Uterus (tissue), 4 donors: ENCODE data around the gene SLC8B1. TPM values are rescaled to one million over a fixed set of nuclear protein-coding genes. Genes with fewer than 3 reads are reported as not detected.
A peak's percentile ranks its signal among the peaks of the same experiment; 100 is the strongest.

Experiments used
- DNase-seq, 2 donors: peaks; one replicate each; pipeline ENCODE4 v3.0.0-alpha.2; 2019 to 2020
- H3K27ac ChIP-seq, 2 donors: fragments of 200-600 bp; sonication (generic); 1 replicate in 1 of 2; 2 replicates in 1 of 2; pipeline ENCODE4 v1.5.1; 2016 to 2018
- H3K27me3 ChIP-seq, 2 donors: fragments of 200-600 bp; sonication (generic); one replicate each; pipeline ENCODE4 v1.5.1; 2018 to 2019; ENCODE audit warnings: control low read depth in 1 of 2
- H3K36me3 ChIP-seq, 2 donors: fragments of 200-600 bp; sonication (generic); one replicate each; pipeline ENCODE4 v1.5.1; 2019; ENCODE audit warnings: control low read depth in 1 of 2
- H3K4me1 ChIP-seq, 2 donors: fragments of 200-600 bp; sonication (generic); one replicate each; pipeline ENCODE4 v1.5.1; 2018 to 2019; ENCODE audit warnings: control low read depth in 1 of 2
- H3K4me3 ChIP-seq, 2 donors: fragments of 200-600 bp; sonication (generic); 1 replicate in 1 of 2; 2 replicates in 1 of 2; pipeline ENCODE4 v1.5.1; 2018 to 2019; ENCODE audit warnings: mild to moderate bottlenecking in 1 of 2
- H3K9me3 ChIP-seq, 2 donors: fragments of 200-600 bp; sonication (generic); one replicate each; pipeline ENCODE4 v1.5.1; 2019; ENCODE audit warnings: control low read depth in 1 of 2
- CTCF ChIP-seq, 4 experiments: fragments of 200-600 bp in 2 of 4; fragments of 450-650 bp in 2 of 4; sonication (generic) in 2 of 4; IDR thresholded peaks; one replicate each; pipeline ENCODE4 v1.5.1; 2016 to 2019; ENCODE audit warnings: antibody characterized with exemption in 4 of 4, mild to moderate bottlenecking in 2 of 4, moderate library complexity in 1 of 4
- POLR2A ChIP-seq, 2 donors: fragments of 450-650 bp; IDR thresholded peaks; one replicate each; pipeline ENCODE4 v1.6.1; 2016; ENCODE audit warnings: antibody characterized with exemption in 2 of 2, mild to moderate bottlenecking in 1 of 2, moderate library complexity in 1 of 2
- intact Hi-C: fragments of 100-400 bp; cut with DNase I; formaldehyde crosslinking; loops from one replicate; pipeline ENCODE4 v1.15.1; 2023; ENCODE audit warnings: low total_unique reads
- total RNA-seq, 4 donors: library from RNA; depleted of rRNA in 3 of 4; stranded (reverse); fragments of >200 nt in 3 of 4; gene quantifications; one replicate each; pipeline versions ENCODE4 v1.1.0 to v1.2.4, GENCODE V29; 2014 to 2023
- donor health status: DM: yes; HTN: yes; CAD: no.

SLC8B1 gene
- total RNA-seq, 4 donors from 2014 or later, result 14.2 to 47.1 (median 36.2) TPM

DNA sequence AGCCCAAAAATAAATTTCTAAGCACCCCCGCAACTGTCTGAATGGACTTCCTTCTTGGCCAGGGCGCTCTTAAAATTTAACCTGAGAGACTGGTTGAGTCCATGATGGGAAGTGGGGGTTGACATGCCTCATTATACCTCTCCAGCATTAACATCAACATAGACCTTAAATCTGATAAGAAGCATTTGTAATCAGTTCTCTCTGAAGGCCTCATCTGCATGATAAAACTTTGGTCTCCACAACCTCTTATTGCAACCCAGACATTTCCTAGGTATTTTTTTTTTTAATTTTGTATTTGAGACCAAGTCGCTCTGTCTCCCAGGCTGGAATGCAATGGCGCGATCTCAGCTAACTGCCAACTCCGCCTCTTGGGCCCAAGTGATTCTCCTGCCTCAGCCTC is 10.4 kb upstream of the SLC8B1 start:
- Histone ChIP-seq H3K27me3 (no peaks in the 10 kb centered on the region), H3K27ac (no peak overlapping the region), H3K4me1 (no peaks in the 10 kb centered on the region), H3K9me3 (no peaks in the 10 kb centered on the region), H3K4me3 (no peak overlapping the region), H3K36me3 (no peaks in the 10 kb centered on the region)
- intact Hi-C loops, result no loop called here
- DNase-seq, result no peak
- TF ChIP-seq POLR2A (IDR thresholded peaks at IDR 0.05) (no peak), CTCF (IDR thresholded peaks at IDR 0.05) (no peak)

DNA sequence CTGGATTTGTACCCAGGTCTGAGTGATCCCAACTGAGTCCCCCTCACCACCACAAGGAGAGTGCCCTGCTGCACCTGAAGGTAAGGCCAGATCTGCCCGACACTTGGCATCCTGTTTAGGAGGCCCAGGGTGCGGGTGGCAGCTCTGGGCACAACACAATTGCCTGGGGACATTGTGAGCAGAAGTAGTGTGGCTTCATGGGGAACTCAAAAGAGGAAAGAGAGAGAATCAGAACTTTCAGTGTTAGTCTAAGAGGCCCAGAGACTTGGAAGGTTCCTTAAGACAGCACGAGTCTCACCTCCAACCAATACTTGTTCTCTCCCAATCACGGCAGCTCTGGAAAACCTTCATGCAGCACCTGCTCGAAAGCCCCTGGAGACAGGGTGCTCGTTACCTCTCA is 6.6 kb upstream of the SLC8B1 start:
- H3K4me1 ChIP-seq, result no peaks in the 10 kb centered on the region
- no peaks in the 10 kb centered on the region for H3K9me3 ChIP-seq
- H3K4me3 ChIP-seq, result no peak overlapping the region
- TF ChIP-seq POLR2A (IDR thresholded peaks at IDR 0.05) (no peak), CTCF (IDR thresholded peaks at IDR 0.05) (no peak)
- no peaks in the 10 kb centered on the region for H3K27me3 ChIP-seq
- DNase-seq, result no peak
- H3K36me3 ChIP-seq, result no peaks in the 10 kb centered on the region
- intact Hi-C loops, result no loop called here
- H3K27ac ChIP-seq, result no peak overlapping the region

- no peak for DNase-seq
- TF ChIP-seq CTCF (IDR thresholded peaks at IDR 0.05), result no peak
- no peak for TF ChIP-seq POLR2A (IDR thresholded peaks at IDR 0.05)
- Histone ChIP-seq H3K27me3 (no peaks in the 10 kb centered on the region), H3K4me3 (no peak overlapping the region), H3K9me3 (no peaks in the 10 kb centered on the region), H3K4me1 (no peaks in the 10 kb centered on the region), H3K36me3 (no peaks in the 10 kb centered on the region), H3K27ac (no peak overlapping the region)
- intact Hi-C loops, result no loop called here
Measured at GRCh38 chr12:113340061-113340460, 5.2 kb upstream of the SLC8B1 start.

DNA sequence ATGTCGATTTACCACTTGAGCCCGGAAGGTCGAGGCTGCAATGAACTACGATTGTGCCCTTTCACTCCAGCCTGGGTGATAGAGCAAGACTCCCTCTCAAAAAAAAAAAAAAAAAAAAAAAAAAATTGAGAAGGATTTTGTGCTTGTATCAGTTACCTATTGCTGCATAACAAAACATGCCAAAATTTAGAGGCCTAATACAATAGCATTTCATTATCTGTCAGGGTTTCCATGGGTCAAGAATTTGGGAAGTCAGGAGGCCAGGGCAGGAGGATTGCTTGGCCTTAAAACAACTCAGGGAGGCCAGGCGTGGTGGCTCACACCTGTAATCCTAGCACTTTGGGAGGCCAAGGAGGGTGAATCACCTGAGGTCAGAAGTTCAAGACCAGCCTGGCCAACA is 4.6 kb upstream of the SLC8B1 start:
- Histone ChIP-seq H3K27ac (no peak overlapping the region), H3K36me3 (no peaks in the 10 kb centered on the region), H3K9me3 (no peaks in the 10 kb centered on the region), H3K4me1 (no peaks in the 10 kb centered on the region), H3K4me3 (no peak overlapping the region), H3K27me3 (no peaks in the 10 kb centered on the region)
- TF ChIP-seq POLR2A (IDR thresholded peaks at IDR 0.05) (no peak), CTCF (IDR thresholded peaks at IDR 0.05) (no peak)
- DNase-seq, result no peak
- intact Hi-C loops, result no loop called here

DNA sequence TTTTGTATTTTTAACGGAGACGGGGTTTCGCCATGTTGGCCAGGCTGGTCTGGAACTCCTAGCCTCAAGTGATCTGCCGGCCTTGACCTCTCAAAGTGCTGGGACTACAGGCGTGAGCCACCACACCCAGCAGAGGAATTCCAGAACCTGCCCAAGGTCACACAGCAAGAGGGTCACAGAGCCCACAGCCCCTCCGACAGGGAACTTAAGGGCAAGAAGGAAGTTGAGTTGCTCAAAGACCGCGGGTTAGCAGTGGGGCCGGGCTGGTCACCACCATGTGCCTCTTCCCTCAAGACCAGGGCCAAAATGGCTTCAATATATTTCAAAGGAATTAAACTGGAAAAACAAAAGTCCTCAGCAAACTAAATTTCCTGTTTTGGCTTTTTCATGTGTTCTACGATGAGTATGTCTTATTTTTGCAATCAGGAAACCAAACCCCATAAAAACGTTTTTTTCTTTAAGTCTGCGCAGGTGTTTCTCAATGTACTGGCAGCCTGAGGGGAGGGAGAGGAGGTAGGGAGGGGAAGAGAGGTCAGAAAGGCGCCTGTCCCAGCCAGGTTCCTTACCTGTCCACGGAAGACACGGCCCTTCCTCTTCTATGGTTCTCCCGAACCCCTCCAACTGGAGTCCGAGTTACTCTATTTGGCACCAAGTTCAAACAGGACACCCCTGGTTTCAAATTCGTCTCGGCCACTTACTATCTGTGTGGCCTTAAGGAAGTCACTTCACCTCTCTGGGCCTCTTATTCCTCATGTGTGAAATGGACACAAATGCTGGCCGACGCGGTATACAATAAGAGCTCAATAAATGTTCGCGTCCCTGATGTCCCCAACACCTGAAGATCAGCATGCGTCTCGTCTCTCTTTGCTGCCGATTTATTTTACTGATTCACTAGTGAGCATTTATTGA is 778 bp downstream of the SLC8B1 start:
- Histone ChIP-seq H3K27ac (peak overlapping the region; percentile 58 to 74), H3K4me1 (no peaks in the 10 kb centered on the region), H3K27me3 (no peaks in the 10 kb centered on the region), H3K36me3 (no peaks in the 10 kb centered on the region), H3K9me3 (no peaks in the 10 kb centered on the region), H3K4me3 (peak overlapping the region; percentile 71 to 82)
- DNase-seq, result no peak
- no peak for TF ChIP-seq CTCF (IDR thresholded peaks at IDR 0.05)
- TF ChIP-seq POLR2A (IDR thresholded peaks at IDR 0.05), result no peak
- intact Hi-C loops, result no loop called here
